ENCODE measurements around the gene ELL.

The ELL gene

GRCh38 chr19:18442941-18443340 lies 78.9 kb downstream of the ELL start:
- no peak for DNase-seq

- DNase-seq = no peak
Measured at GRCh38 chr19:18441804-18442788, 79.8 kb downstream of the ELL start.

- no peak for DNase-seq
Measured at GRCh38 chr19:18440936-18441803, 80.7 kb downstream of the ELL start.

- DNase-seq = no peak
Measured at GRCh38 chr19:18440415-18440877, 81.4 kb downstream of the ELL start.

- no peak for DNase-seq
Measured at GRCh38 chr19:18439910-18440237, 82.0 kb downstream of the ELL start.

GRCh38 chr19:18439025-18439909 lies 82.6 kb downstream of the ELL start:
- DNase-seq = no peak

- no peak for DNase-seq
Measured at GRCh38 chr19:18438331-18439024, 83.4 kb downstream of the ELL start.

GRCh38 chr19:18437491-18438330 lies 84.2 kb downstream of the ELL start, which contains the start of gene ISYNA1:
Gene ISYNA1 (minus strand): TSS chr19:18438133. CDS start chr19:18437979, 154 bp downstream.
- peak; percentile 40 for DNase-seq

GRCh38 chr19:18436671-18437490 lies 85.0 kb downstream of the ELL start:
- peak; percentile 43 for DNase-seq

- DNase-seq = peak; percentile 53
Measured at GRCh38 chr19:18435842-18436670, 85.8 kb downstream of the ELL start.

- DNase-seq = no peak
Measured at GRCh38 chr19:18435178-18435841, 86.6 kb downstream of the ELL start.

GRCh38 chr19:18434411-18435175 lies 87.3 kb downstream of the ELL start:
- no peak for DNase-seq

- no peak for DNase-seq
Measured at GRCh38 chr19:18433735-18434398, 88.0 kb downstream of the ELL start.

- DNase-seq = no peak
Measured at GRCh38 chr19:18433015-18433691, 88.7 kb downstream of the ELL start.

- DNase-seq = no peak
Measured at GRCh38 chr19:18432275-18433014, 89.4 kb downstream of the ELL start.

Measured in suppressor macrophage treated with lipopolysaccharide for 4 hours (primary cell).